ENCODE results near the gene AMZ1. TPM values are rescaled to one million over a fixed set of nuclear protein-coding genes. Genes with fewer than 3 reads are reported as not detected.

The AMZ1 gene
- total RNA-seq, 2 donors from 2014 or later = 0.32 to 0.76 TPM

DNA sequence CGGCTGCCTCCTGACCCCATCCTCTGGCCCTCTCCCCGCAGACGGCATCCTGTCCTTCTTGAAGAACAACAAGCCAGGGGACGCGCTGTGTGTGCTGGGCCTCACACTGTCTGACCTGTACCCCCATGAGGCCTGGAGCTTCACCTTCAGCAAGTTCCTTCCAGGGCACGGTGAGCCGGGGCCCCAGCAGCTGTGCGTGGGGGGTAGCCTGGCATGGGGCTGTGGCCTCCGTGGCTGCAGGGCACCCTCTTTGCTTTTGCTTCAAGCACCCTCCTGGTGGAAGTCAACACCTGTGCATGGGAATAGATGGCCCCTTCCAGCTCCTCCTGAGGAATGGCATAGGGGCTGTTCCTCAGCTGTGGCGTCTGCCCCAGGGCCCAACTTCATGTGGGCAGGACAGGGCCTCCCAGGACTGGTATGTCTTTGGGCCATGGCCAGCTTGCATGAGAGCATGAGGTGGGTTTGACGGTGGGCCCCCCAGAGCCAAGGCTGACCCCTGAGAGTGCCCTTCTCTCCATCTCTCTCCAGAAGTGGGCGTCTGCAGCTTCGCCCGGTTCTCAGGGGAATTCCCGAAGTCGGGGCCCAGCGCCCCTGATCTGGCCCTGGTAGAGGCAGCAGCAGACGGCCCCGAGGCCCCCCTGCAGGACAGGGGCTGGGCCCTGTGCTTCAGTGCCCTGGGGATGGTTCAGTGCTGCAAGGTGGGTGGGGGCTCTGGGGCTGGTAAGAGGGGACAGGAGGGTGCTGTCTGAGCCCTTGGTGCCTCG is 20.7 kb downstream of the AMZ1 start:
- H3K27ac Mint-ChIP-seq = no peak overlapping the region
- ATAC-seq (no peak), DNase-seq (no peak)
- H3K27me3 Mint-ChIP-seq = no peaks in the 10 kb centered on the region
- no peaks in the 10 kb centered on the region for H3K9me3 ChIP-seq (ENCODE audit: control insufficient read depth, low read length, poor library complexity, severe bottlenecking)
- H3K4me1 Mint-ChIP-seq = peaks cover 18% of the 10 kb centered on the region
- H3K4me3 Mint-ChIP-seq = peak overlapping the region; percentile 15
- no peaks in the 10 kb centered on the region for H3K36me3 Mint-ChIP-seq (ENCODE audit: low read depth)

DNA sequence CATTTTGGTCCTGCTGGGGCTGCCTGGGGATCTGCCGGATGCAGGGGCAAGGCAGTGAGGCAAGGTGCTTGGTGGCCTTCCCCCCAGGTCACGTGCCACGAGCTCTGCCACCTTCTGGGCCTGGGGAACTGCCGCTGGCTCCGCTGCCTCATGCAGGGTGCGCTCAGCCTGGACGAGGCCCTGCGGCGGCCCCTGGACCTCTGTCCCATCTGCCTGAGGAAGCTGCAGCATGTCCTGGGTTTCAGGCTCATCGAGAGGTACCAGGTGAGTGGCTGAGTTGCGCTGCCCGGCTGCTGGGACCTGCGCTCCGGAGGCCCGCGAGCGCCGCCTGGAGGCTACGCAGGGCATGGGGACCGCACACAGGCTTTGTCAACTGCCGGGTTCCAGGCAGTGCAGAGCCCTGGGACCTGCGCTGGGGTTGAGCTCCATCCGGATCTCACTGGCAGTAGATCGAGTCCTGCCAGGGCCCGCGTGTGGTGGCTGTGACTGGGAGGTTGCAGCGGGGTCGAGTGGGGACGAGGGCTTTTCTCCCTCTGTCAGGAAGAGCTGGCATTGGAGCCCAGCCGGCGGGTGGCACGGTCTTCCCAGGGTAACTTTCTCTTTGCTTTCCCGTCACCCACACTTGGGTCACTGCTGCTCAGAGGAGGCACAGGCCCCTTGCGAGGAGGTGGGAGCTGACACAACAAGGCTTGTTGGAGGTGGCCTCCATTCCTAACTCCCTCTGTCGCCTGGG is 21.7 kb downstream of the AMZ1 start:
- H3K9me3 ChIP-seq (ENCODE audit: control insufficient read depth, low read length, poor library complexity, severe bottlenecking) = no peaks in the 10 kb centered on the region
- Mint-ChIP-seq H3K4me1 (peaks cover 27% of the 10 kb centered on the region), H3K27ac (peak overlapping the region; percentile 66), H3K27me3 (no peaks in the 10 kb centered on the region), H3K36me3 (ENCODE audit: low read depth) (no peaks in the 10 kb centered on the region), H3K4me3 (peak overlapping the region; percentile 86)
- DNase-seq = peak; percentile 65 to 73 (median 70)
- ATAC-seq = peak; percentile 79

- H3K27ac Mint-ChIP-seq = peak overlapping the region; percentile 66
- peaks cover 33% of the 10 kb centered on the region for H3K4me1 Mint-ChIP-seq
- H3K4me3 Mint-ChIP-seq = peak overlapping the region; percentile 86
- peak; percentile 51 to 69 (median 59) for DNase-seq
- H3K36me3 Mint-ChIP-seq (ENCODE audit: low read depth) = no peaks in the 10 kb centered on the region
- no peaks in the 10 kb centered on the region for H3K27me3 Mint-ChIP-seq
- H3K9me3 ChIP-seq (ENCODE audit: control insufficient read depth, low read length, poor library complexity, severe bottlenecking) = no peaks in the 10 kb centered on the region
- ATAC-seq = peak; percentile 84
These were observed 22.3 kb downstream of the AMZ1 start for GRCh38 chr7:2710286-2710655.

GRCh38 chr7:2710901-2711551 is 23.0 kb downstream of the AMZ1 start:
- ATAC-seq (peak; percentile 32), DNase-seq (no peak)
- Mint-ChIP-seq H3K4me1 (peaks cover 40% of the 10 kb centered on the region), H3K27me3 (no peaks in the 10 kb centered on the region), H3K36me3 (ENCODE audit: low read depth) (no peaks in the 10 kb centered on the region), H3K27ac (peak overlapping the region; percentile 14), H3K4me3 (peak overlapping the region; percentile 86)
- H3K9me3 ChIP-seq (ENCODE audit: control insufficient read depth, low read length, poor library complexity, severe bottlenecking) = no peaks in the 10 kb centered on the region

- Mint-ChIP-seq H3K4me1 (peaks cover 47% of the 10 kb centered on the region), H3K27ac (no peak overlapping the region), H3K4me3 (no peak overlapping the region), H3K27me3 (no peaks in the 10 kb centered on the region), H3K36me3 (ENCODE audit: low read depth) (no peaks in the 10 kb centered on the region)
- no peaks in the 10 kb centered on the region for H3K9me3 ChIP-seq (ENCODE audit: control insufficient read depth, low read length, poor library complexity, severe bottlenecking)
- ATAC-seq (no peak), DNase-seq (no peak)
These were observed 24.1 kb downstream of the AMZ1 start for GRCh38 chr7:2711895-2712675.

DNA sequence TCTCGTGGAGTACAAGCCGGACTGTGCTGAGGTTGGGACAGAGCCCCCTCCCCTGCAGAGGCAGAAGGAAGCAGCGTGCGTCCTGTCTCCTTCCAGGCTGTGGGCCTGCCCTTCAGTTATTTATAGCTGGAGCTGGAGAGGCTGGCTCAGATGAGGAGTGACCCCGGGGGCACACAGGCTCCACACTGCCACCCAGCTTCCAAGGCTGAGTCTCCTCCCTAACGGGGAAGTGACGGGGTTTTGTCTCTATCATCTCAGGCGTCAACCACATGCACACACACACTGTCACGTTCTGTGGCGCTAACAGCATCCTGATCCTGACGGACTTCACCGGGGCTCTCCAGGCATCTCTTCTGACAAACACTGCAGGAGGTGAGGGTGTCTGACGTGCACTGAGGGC is 25.4 kb downstream of the AMZ1 start:
- ATAC-seq (no peak), DNase-seq (no peak)
- peaks cover 49% of the 10 kb centered on the region for H3K4me1 Mint-ChIP-seq
- H3K9me3 ChIP-seq (ENCODE audit: control insufficient read depth, low read length, poor library complexity, severe bottlenecking) = no peaks in the 10 kb centered on the region
- peak overlapping the region; percentile 43 for H3K27ac Mint-ChIP-seq
- no peak overlapping the region for H3K4me3 Mint-ChIP-seq
- no peaks in the 10 kb centered on the region for H3K36me3 Mint-ChIP-seq (ENCODE audit: low read depth)
- H3K27me3 Mint-ChIP-seq = no peaks in the 10 kb centered on the region

DNA sequence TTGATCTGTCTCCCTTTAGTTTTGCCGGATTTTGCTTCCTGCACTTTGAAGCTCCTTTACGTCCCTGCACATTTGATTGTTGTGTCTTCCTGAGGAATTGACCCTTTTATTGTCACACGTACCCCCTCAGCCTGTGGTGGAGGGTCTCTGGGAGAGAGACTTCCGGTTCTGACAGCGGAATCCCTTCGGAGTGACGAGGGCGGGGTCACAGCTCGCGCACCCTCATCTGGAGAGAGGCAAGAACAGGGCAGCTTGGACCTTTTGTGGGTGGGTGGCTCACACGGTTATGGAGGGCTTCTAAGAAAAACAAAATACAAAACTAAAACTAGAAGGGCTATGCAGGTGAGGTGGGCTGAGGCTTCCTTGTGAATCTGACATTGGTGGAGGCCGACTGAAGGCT is 26.0 kb downstream of the AMZ1 start:
- Mint-ChIP-seq H3K4me1 (peaks cover 49% of the 10 kb centered on the region), H3K27me3 (no peaks in the 10 kb centered on the region), H3K36me3 (ENCODE audit: low read depth) (no peaks in the 10 kb centered on the region), H3K27ac (peak overlapping the region; percentile 43), H3K4me3 (no peak overlapping the region)
- no peaks in the 10 kb centered on the region for H3K9me3 ChIP-seq (ENCODE audit: control insufficient read depth, low read length, poor library complexity, severe bottlenecking)
- DNase-seq (no peak), ATAC-seq (no peak)

GRCh38 chr7:2714636-2715035 is 26.6 kb downstream of the AMZ1 start:
- H3K4me1 Mint-ChIP-seq = peaks cover 47% of the 10 kb centered on the region
- no peaks in the 10 kb centered on the region for H3K9me3 ChIP-seq (ENCODE audit: control insufficient read depth, low read length, poor library complexity, severe bottlenecking)
- H3K27me3 Mint-ChIP-seq = no peaks in the 10 kb centered on the region
- no peak for ATAC-seq
- DNase-seq = no peak
- H3K27ac Mint-ChIP-seq = peak overlapping the region; percentile 87
- peak overlapping the region; percentile 81 for H3K4me3 Mint-ChIP-seq
- H3K36me3 Mint-ChIP-seq (ENCODE audit: low read depth) = no peaks in the 10 kb centered on the region

DNA sequence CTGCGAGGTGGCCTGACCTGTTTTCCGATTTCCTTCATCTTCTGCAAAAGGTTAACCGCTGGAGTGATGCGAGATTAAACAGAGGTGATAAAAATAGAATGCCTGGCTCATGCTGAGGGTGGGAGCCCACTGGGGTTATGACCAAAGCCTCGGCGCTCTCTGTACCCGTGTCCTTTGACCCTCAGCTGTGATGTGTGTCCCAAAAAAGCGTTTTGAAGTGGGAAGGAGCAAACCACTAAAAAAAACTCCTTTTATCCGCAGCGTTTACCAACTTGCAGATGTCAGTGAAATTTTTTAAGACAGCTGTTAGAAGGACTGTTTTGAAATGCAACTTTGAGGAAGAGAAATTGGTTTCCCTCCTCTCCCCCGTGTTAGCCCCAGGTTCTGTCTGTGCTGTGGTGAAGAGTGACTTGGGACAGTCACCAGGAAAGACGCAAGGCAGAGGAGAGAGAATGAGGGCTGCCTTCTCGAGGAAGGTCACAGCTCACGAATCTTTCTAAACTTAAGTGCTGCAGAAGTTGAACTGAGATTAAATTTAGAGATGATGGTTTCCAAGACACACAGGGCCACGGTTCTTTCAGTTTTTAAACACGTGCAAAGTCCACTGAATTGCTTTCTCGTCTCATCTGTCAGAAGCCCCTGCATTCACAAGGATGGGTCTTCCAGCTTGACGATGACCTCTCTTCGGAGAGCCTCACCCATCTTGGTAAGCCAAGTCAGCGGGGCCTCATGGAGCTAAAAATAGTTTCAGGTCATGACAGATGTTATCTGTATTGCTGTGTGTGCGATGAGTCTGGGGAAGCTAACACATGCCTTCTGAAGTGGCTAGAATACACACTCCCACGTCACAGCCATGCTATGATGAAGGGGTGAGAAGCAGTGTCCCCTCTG is 27.6 kb downstream of the AMZ1 start:
- Mint-ChIP-seq H3K4me3 (peak overlapping the region; percentile 81), H3K27ac (peak overlapping the region; percentile 87), H3K27me3 (no peaks in the 10 kb centered on the region), H3K36me3 (ENCODE audit: low read depth) (no peaks in the 10 kb centered on the region), H3K4me1 (peaks cover 38% of the 10 kb centered on the region)
- peak in 2 of 3 donors; percentile 26 to 28 for DNase-seq
- ATAC-seq = peak; percentile 79
- no peaks in the 10 kb centered on the region for H3K9me3 ChIP-seq (ENCODE audit: control insufficient read depth, low read length, poor library complexity, severe bottlenecking)

DNA sequence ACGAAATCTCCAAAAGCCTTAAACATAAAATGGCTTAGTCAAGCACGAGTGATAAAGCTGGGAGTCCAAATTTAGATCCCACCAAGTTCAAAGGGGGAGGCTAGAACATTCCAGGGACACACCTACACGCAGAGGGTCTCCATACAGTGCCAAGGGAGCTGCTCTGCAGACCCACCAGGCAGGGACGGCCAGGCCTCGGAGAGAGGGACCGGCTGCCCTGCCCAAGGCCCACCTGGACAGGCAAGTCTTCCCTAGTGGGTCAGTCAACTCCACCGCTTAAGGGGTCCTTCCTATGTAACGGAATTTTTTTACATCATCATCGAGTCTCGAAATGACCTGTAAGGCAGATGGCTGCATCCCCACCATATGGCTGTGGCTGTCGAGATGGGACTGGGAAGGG is 28.5 kb downstream of the AMZ1 start:
- Mint-ChIP-seq H3K4me1 (peaks cover 36% of the 10 kb centered on the region), H3K27ac (peak overlapping the region; percentile 87)
- no peak for ATAC-seq

GRCh38 chr7:2716906-2717292 is 28.9 kb downstream of the AMZ1 start:
- DNase-seq (no peak), ATAC-seq (no peak)
- no peak overlapping the region for H3K4me3 Mint-ChIP-seq
- H3K4me1 Mint-ChIP-seq = peaks cover 36% of the 10 kb centered on the region
- H3K9me3 ChIP-seq (ENCODE audit: control insufficient read depth, low read length, poor library complexity, severe bottlenecking) = no peaks in the 10 kb centered on the region
- H3K27ac Mint-ChIP-seq = peak overlapping the region; percentile 87
- no peaks in the 10 kb centered on the region for H3K36me3 Mint-ChIP-seq (ENCODE audit: low read depth)
- no peaks in the 10 kb centered on the region for H3K27me3 Mint-ChIP-seq

More for the DNA sequence above, 28.5 kb downstream of the AMZ1 start:
- no peak for DNase-seq
- H3K27me3 Mint-ChIP-seq = no peaks in the 10 kb centered on the region
- H3K9me3 ChIP-seq (ENCODE audit: control insufficient read depth, low read length, poor library complexity, severe bottlenecking) = no peaks in the 10 kb centered on the region
- peak overlapping the region; percentile 81 for H3K4me3 Mint-ChIP-seq
- no peaks in the 10 kb centered on the region for H3K36me3 Mint-ChIP-seq (ENCODE audit: low read depth)

All from T-helper 17 cell (primary cell).